Jurkat, Clone E6-1 (cell line): ENCODE results near the gene NCKAP5L.
A peak's percentile ranks its signal among the peaks of the same experiment; 100 is the strongest.

Source experiments
- DNase-seq: peaks from one replicate; pipeline ENCODE4 v3.0.0-alpha.2; 2011; ENCODE audit warnings: low read depth, low spot score
- H3K4me3 ChIP-seq: 2 replicates; pipeline ENCODE4 v1.5.1; 2011; ENCODE audit warnings: mild to moderate bottlenecking, low read length, control low read depth, moderate library complexity

Gene NCKAP5L

GRCh38 chr12:49825971-49826421, 2.2 kb downstream of the NCKAP5L start:
- no peak overlapping the region for H3K4me3 ChIP-seq
- no peak for DNase-seq

- no peak overlapping the region for H3K4me3 ChIP-seq
- no peak for DNase-seq
Observed at GRCh38 chr12:49825360-49825970, 2.7 kb downstream of the NCKAP5L start.

GRCh38 chr12:49824895-49825294, 3.3 kb downstream of the NCKAP5L start:
- H3K4me3 ChIP-seq = no peak overlapping the region
- no peak for DNase-seq

GRCh38 chr12:49824416-49824815, 3.8 kb downstream of the NCKAP5L start:
- no peak overlapping the region for H3K4me3 ChIP-seq
- no peak for DNase-seq

- no peak overlapping the region for H3K4me3 ChIP-seq
- no peak for DNase-seq
Observed at GRCh38 chr12:49823951-49824350, 4.3 kb downstream of the NCKAP5L start.

DNA sequence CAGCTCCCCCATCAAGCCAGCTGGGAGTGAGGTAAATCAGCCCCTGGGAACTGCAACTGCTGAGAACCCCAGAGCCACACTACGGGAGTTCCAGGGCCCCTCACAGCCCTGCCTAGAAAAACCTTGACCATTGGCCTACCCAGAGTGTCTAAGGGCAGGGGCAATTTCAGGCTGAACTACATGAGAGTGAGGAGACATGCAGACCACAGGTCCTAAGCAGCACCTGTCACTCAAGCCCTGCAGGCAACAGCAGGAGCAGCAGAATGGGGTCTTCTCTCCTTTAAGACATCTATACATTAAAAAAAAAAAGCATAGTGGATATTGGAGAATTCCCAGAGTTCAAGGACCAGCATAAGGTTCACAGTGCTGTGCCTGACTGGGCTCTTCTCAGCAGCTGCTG, 4.9 kb downstream of the NCKAP5L start:
- H3K4me3 ChIP-seq = no peak overlapping the region
- no peak for DNase-seq

DNA sequence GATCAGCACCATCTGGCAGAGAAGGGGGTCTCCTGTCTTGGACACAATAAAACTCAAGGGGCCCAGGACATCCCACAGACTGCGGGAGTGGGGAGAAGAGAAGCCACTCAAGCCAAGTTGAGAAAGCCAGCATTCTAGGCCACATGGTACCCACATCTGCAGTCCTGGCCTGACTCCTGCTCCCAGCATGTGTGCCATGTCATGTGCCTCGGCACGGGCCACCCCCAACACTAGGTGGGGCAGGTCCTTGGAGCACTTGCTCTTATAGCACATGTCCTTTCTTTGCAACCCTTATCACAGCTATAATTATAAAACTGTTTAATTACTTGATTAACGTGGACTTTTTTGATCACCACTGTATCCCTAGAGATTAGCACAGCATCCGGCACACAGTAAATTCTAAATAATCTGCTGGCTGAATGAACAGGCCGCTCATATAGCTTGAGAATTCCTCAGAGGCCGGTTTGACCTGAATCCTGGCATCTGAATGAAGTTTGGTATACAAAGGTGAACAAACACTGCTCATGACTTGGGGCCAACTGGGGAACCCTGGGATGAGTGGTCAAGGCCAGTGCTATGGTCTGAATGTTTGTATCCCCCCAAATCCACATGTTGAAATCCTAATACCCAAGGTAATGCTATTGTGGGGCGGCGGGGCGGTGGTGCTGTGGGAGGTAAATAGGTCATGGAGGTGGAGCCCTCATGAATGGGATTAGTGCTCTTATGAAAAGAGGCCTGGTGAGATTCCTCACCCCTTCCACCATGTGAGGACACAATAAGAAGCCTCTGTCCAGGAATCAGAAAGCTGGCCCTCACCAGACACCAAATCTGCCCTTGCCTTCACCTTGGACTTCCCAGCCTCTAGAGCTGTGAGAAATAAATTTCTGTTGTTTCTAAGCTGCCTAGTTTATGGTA, 6.6 kb downstream of the NCKAP5L start:
- peak overlapping the region; percentile 13 for H3K4me3 ChIP-seq
- DNase-seq = no peak

DNA sequence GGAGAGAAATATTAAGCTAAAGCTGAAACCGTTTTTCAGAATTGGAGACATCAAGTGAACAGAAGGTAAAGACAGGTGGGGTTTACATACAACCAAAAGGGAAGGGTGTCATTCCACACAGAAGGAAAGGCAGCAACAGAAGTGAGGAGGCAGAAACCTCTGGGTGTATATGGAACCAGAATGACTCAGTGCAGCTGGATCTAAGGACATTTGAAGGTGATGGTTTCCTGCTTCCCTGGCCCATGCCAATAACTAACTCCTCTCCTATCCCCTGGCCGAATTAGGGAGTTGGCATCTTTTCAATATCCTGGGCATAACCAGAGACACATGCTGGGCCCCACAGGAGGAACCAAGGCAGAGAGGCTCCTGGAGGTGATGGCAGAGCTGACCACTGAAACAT, 8.4 kb downstream of the NCKAP5L start:
- no peak for DNase-seq

GRCh38 chr12:49818241-49818895, 9.8 kb downstream of the NCKAP5L start:
- no peak for DNase-seq
- H3K4me3 ChIP-seq = no peak overlapping the region

More for the DNA sequence above, 8.4 kb downstream of the NCKAP5L start:
- H3K4me3 ChIP-seq = no peak overlapping the region

DNA sequence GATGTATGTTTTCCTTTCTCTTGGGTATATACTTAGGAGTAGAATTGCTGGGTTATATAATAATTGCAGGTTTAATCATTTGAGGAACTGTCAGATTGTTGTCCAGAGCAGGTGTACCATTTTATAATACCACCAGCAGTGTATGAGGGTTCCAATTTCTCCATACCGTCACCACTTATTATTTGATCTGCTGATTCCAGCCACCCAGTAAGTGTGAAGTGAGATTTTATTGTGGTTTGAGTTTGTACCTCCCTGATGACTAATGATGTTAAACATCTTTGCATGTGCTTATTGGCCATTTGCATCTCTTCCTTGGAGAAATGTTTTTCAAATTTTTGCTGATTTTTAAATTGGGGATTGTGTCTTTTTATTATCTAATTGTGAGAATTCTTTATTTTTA, 15.1 kb downstream of the NCKAP5L start:
- DNase-seq = no peak

DNA sequence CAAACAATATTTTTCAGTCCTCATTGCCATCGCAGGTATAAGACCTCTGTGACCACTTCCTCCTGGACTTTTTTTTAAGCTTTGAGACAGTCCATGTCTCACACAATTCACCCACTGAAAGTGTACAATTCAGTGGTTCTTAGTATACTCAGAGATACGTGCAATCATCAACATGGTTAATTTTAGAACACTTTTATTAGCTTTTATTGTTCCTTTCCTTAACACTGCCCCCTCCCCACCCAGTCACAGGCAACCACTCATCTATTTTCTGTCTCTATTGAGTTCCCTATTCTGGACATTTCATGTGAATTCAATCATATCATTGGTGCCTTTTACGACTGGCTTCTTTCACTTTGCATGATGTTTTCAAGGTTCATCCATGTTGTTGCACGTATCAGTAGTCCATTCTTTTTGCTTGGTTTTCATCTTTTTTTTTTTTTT, 16.2 kb downstream of the NCKAP5L start:
- no peak overlapping the region for H3K4me3 ChIP-seq
- DNase-seq = no peak

More for the DNA sequence above, 15.1 kb downstream of the NCKAP5L start:
- no peak overlapping the region for H3K4me3 ChIP-seq

GRCh38 chr12:49811136-49811535, 17.1 kb downstream of the NCKAP5L start:
- no peak overlapping the region for H3K4me3 ChIP-seq
- no peak for DNase-seq

- H3K4me3 ChIP-seq = no peak overlapping the region
- no peak for DNase-seq
Observed at GRCh38 chr12:49809906-49810389, 18.3 kb downstream of the NCKAP5L start.

DNA sequence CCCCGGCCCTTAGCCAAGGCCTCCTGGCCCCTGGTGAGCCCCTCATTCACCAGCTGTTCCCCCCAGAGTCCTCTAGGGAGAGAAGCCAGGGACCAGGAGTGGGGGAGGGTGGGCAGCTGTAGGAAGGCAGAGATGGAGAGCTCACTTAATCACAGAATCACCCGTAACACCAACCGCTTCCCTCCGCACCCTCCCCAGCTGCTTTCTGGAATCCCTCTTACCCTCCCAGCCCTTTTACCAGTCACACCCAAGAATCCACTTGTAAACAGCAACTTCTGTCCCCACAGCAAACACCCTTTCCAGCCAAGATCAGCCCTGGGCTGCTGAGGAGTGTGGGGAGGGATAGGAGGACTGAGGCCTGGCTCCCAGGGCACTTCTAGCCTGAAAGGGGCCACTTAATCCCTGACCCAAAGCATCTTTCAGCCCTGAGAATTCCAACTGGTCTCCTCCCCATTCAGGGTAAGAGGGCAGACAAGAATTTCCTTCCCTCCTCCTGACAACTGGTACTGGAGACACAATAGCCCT, 18.8 kb downstream of the NCKAP5L start:
- no peak overlapping the region for H3K4me3 ChIP-seq
- no peak for DNase-seq

DNA sequence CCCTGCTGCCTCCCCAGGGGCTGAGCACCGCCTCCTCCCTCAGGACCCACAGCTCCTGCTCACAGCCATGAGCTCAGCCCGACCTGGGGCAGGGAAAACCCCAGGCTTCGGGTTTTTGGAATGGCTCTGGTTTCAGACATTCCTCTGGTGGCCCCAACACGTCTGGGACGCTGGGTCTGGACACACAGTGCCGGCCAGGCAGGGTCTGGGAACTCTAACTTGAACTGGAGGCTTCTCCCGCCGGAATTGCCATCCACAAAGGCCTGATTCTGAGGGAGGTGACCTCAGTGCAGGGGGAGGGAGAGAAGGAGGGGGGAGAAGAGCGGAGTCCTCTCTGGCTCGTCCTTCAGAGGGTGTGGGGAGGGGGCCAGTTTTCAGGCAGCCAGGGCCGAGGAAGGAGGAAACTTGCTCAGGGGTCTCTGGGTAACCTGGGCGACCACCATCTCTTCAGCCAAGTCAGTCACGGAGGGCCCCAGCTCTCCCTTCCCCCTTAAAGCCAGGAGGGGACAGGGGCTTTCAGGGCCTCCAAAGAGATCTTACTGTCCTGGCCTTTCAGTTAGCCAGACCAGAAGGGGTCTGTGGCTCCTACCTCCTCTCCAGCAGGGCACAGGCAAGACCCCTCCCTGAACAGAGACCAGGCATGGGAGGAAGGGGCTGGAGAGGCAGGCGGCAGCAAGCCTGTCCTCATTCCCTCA, 19.4 kb downstream of the NCKAP5L start:
- no peak for DNase-seq
- no peak overlapping the region for H3K4me3 ChIP-seq

DNA sequence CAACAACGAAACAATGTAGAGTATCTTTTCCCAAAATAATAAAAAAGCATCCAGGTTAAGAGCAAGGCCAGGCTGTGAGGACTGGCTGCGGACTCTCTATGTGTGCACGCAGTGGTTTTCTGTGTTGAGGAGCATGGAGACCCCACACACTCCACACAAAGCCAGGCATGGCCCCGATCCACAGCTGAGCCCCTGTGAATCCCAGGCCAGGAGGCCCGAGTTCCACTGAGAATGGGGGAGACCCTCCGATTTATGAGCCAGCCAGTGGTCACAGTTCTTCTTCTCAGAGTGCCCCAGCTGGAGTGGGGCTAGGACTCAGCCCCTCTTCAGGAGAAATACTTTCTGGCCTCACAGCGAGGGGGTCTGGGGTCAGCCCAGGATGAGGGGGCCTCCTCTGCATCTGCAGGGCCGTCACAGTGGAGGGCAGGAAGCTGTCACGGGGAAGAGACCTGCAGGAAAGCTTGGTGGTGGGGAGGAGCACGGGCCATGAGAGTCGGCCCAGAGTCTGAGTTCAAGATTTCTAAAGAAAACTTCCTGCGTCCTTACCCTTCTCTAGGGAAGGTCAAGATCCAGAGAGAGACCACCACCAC, 20.1 kb downstream of the NCKAP5L start:
- DNase-seq = no peak

GRCh38 chr12:49806877-49807276, 21.3 kb downstream of the NCKAP5L start:
- H3K4me3 ChIP-seq = no peak overlapping the region
- DNase-seq = no peak

More for the DNA sequence above, 20.1 kb downstream of the NCKAP5L start:
- H3K4me3 ChIP-seq = no peak overlapping the region

GRCh38 chr12:49806321-49806813, 21.8 kb downstream of the NCKAP5L start:
- DNase-seq = no peak
- no peak overlapping the region for H3K4me3 ChIP-seq
